GM12878 (cell line): ENCODE data around the gene SRSF2. TPM values are rescaled to one million over a fixed set of nuclear protein-coding genes. Genes with fewer than 3 reads are reported as not detected.

Source experiments
- CREB1 ChIP-seq: IDR thresholded peaks from 2 replicates; pipeline ENCODE4 v1.6.1; 2012; ENCODE audit warnings: low read depth, mild to moderate bottlenecking, inconsistent platforms
- CREM ChIP-seq: IDR thresholded peaks from 2 replicates; pipeline ENCODE4 v1.6.1; 2014; ENCODE audit warnings: antibody characterized with exemption, low read depth
- MEF2B ChIP-seq: fragments of 450-650 bp; IDR thresholded peaks from 2 replicates; pipeline ENCODE4 v1.6.1; 2018; ENCODE audit warnings: mild to moderate bottlenecking, moderate library complexity; ENCODE audit not compliant: partially characterized antibody, poor library complexity, severe bottlenecking
- NFIC ChIP-seq: IDR thresholded peaks from 2 replicates; pipeline ENCODE4 v1.6.1; 2012; ENCODE audit warnings: low read depth, mild to moderate bottlenecking, inconsistent platforms, low read length, moderate library complexity
- NFYB ChIP-seq: IDR thresholded peaks from 2 replicates; pipeline ENCODE4 v1.6.1; 2011; ENCODE audit warnings: low read depth, mild to moderate bottlenecking, low read length, improper control_type of control experiment, moderate library complexity; ENCODE audit not compliant: insufficient read depth
- NR2C2 ChIP-seq: IDR thresholded peaks from 2 replicates; pipeline ENCODE4 v1.6.1; 2011; ENCODE audit warnings: borderline replicate concordance, low read depth; ENCODE audit not compliant: control insufficient read depth, insufficient read length
- RAD21 ChIP-seq: IDR thresholded peaks from 2 replicates; pipeline ENCODE4 v1.6.1; 2011; ENCODE audit warnings: mild to moderate bottlenecking, low read depth, low read length, moderate library complexity; ENCODE audit not compliant: insufficient read depth
- RFX5 ChIP-seq: IDR thresholded peaks from 2 replicates; pipeline ENCODE4 v1.6.1; 2011; ENCODE audit warnings: low read depth, low read length, improper control_type of control experiment
- SREBF2 ChIP-seq: IDR thresholded peaks from 2 replicates; pipeline ENCODE4 v1.6.1; 2012; ENCODE audit warnings: mild to moderate bottlenecking, low read length
- SRF ChIP-seq, 2 experiments: IDR thresholded peaks; 2 replicates each; pipeline ENCODE4 v1.6.1; 2011; ENCODE audit warnings: low read depth in 2 of 2, low read length in 2 of 2, mild to moderate bottlenecking in 1 of 2, moderate library complexity in 1 of 2
- STAT3 ChIP-seq: IDR thresholded peaks from 2 replicates; pipeline ENCODE4 v1.6.1; 2011; ENCODE audit warnings: low read depth, low read length, improper control_type of control experiment
- ZZZ3 ChIP-seq: IDR thresholded peaks from 2 replicates; pipeline ENCODE4 v1.6.1; 2011; ENCODE audit warnings: low read depth; ENCODE audit not compliant: control insufficient read depth, insufficient read length
- polyA plus RNA-seq, 11 experiments: library from polyadenylated mRNA; depleted of rRNA in 4 of 11; unstranded in 6 of 11; stranded (reverse) in 5 of 11; fragments of >200 nt; fragmentation: Nextera tagmentation in 4 of 11; fragmentation: Illumina TruSeq in 1 of 11; extraction: Ambion mirVana in 4 of 11; extraction: Trizol in 1 of 11; gene quantifications; 1 replicate in 1 of 11; 2 replicates in 10 of 11; pipeline versions ENCODE4 v1.2.1 to v1.2.3, GENCODE V29; 2011 to 2016; ENCODE audit warnings: inconsistent platforms in 2 of 11, missing spikeins in 2 of 11, low read depth in 1 of 11
- total RNA-seq, 4 experiments: library from RNA; depleted of rRNA in 3 of 4; stranded (reverse); fragments of >200 nt in 3 of 4; fragmentation: Illumina TruSeq in 1 of 4; extraction: Trizol in 1 of 4; gene quantifications; 2 replicates each; pipeline versions ENCODE4 v1.2.1 to v1.2.3, GENCODE V29; 2013 to 2021
- TF ChIP-seq, protein P1 (sequence below): IDR thresholded peaks from 2 replicates; pipeline ENCODE4 v1.6.1; 2011; ENCODE audit warnings: low read depth, low read length, improper control_type of control experiment, borderline replicate concordance
- TF ChIP-seq, protein P2 (sequence below): IDR thresholded peaks from 2 replicates; pipeline ENCODE4 v1.6.1; 2012; ENCODE audit warnings: improper control_type of control experiment, low read depth, low read length; ENCODE audit not compliant: insufficient replicate concordance
- TF ChIP-seq, protein P3 (sequence below): IDR thresholded peaks from 2 replicates; pipeline ENCODE4 v1.6.1; 2012; ENCODE audit warnings: low read length, inconsistent platforms
- TF ChIP-seq, protein P4 (sequence below): fragments of 450-650 bp; IDR thresholded peaks from 2 replicates; pipeline ENCODE4 v1.6.1; 2017; ENCODE audit warnings: low read depth, mild to moderate bottlenecking, moderate library complexity
- TF ChIP-seq, protein P5 (sequence below): fragments of 450-650 bp; IDR thresholded peaks from 2 replicates; pipeline ENCODE4 v1.6.1; 2018; ENCODE audit warnings: mild to moderate bottlenecking, low read depth, moderate library complexity; ENCODE audit not compliant: partially characterized antibody

The SRSF2 gene
- total and polyA plus RNA-seq, 10 of the 15 experiments (the other 5 are each of a cell fraction or from before 2014, with no cell fraction given): 225 to 795 (median 410) TPM

DNA sequence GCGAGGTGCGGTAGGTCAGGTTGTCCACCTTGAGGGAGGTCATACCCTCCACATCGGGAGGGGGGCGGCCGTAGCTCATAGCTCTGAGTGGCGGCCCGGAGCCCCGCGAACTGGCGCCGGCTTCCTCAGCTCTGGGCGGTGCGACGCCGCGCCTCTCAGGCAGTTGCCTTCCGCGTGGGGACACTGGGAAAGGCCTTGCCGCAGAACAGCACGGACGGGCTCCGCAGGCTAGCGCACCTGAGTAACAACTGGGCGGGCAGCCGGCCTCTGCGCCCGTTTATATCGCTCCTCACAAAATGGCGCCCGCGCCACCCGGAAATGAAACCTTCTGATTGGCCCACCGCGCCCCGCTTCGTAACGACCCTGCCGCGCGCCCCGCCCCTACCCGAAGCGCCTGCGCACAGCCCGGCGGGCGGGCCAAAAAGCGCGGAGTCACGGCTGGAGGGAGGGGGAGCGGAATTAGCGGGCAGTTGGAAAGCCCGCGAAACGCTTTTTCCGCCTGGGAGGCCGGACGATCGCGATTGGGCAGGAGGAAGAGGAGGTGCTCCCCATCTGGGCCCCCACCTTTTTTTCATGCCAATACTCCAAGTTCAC is at the start of gene SRSF2 (continued):
- TF ChIP-seq RAD21: no peak
- TF ChIP-seq, protein P1, sequence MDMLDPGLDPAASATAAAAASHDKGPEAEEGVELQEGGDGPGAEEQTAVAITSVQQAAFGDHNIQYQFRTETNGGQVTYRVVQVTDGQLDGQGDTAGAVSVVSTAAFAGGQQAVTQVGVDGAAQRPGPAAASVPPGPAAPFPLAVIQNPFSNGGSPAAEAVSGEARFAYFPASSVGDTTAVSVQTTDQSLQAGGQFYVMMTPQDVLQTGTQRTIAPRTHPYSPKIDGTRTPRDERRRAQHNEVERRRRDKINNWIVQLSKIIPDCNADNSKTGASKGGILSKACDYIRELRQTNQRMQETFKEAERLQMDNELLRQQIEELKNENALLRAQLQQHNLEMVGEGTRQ: no peak
- no peak for TF ChIP-seq NFIC
- no peak for TF ChIP-seq STAT3
- TF ChIP-seq, protein P2, sequence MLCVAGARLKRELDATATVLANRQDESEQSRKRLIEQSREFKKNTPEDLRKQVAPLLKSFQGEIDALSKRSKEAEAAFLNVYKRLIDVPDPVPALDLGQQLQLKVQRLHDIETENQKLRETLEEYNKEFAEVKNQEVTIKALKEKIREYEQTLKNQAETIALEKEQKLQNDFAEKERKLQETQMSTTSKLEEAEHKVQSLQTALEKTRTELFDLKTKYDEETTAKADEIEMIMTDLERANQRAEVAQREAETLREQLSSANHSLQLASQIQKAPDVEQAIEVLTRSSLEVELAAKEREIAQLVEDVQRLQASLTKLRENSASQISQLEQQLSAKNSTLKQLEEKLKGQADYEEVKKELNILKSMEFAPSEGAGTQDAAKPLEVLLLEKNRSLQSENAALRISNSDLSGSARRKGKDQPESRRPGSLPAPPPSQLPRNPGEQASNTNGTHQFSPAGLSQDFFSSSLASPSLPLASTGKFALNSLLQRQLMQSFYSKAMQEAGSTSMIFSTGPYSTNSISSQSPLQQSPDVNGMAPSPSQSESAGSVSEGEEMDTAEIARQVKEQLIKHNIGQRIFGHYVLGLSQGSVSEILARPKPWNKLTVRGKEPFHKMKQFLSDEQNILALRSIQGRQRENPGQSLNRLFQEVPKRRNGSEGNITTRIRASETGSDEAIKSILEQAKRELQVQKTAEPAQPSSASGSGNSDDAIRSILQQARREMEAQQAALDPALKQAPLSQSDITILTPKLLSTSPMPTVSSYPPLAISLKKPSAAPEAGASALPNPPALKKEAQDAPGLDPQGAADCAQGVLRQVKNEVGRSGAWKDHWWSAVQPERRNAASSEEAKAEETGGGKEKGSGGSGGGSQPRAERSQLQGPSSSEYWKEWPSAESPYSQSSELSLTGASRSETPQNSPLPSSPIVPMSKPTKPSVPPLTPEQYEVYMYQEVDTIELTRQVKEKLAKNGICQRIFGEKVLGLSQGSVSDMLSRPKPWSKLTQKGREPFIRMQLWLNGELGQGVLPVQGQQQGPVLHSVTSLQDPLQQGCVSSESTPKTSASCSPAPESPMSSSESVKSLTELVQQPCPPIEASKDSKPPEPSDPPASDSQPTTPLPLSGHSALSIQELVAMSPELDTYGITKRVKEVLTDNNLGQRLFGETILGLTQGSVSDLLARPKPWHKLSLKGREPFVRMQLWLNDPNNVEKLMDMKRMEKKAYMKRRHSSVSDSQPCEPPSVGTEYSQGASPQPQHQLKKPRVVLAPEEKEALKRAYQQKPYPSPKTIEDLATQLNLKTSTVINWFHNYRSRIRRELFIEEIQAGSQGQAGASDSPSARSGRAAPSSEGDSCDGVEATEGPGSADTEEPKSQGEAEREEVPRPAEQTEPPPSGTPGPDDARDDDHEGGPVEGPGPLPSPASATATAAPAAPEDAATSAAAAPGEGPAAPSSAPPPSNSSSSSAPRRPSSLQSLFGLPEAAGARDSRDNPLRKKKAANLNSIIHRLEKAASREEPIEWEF: no peak
- TF ChIP-seq NR2C2: no peak
- TF ChIP-seq RFX5: no peak
- peak; percentile 86 for TF ChIP-seq NFYB
- peak; percentile 33; the same call in 1 of the 2 replicates for TF ChIP-seq CREM
- TF ChIP-seq ZZZ3: no peak
- peak; percentile 41 for TF ChIP-seq SREBF2
- peak; percentile 7 for TF ChIP-seq MEF2B
- TF ChIP-seq SRF (IDR thresholded peaks at IDR 0.05; ENCODE audit: low read depth in 2 of 2, low read length in 2 of 2): peak; percentile 46 to 60; a peak in 2 of 4 replicates
- TF ChIP-seq, protein P3, sequence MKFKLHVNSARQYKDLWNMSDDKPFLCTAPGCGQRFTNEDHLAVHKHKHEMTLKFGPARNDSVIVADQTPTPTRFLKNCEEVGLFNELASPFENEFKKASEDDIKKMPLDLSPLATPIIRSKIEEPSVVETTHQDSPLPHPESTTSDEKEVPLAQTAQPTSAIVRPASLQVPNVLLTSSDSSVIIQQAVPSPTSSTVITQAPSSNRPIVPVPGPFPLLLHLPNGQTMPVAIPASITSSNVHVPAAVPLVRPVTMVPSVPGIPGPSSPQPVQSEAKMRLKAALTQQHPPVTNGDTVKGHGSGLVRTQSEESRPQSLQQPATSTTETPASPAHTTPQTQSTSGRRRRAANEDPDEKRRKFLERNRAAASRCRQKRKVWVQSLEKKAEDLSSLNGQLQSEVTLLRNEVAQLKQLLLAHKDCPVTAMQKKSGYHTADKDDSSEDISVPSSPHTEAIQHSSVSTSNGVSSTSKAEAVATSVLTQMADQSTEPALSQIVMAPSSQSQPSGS: no peak
- TF ChIP-seq, protein P4, sequence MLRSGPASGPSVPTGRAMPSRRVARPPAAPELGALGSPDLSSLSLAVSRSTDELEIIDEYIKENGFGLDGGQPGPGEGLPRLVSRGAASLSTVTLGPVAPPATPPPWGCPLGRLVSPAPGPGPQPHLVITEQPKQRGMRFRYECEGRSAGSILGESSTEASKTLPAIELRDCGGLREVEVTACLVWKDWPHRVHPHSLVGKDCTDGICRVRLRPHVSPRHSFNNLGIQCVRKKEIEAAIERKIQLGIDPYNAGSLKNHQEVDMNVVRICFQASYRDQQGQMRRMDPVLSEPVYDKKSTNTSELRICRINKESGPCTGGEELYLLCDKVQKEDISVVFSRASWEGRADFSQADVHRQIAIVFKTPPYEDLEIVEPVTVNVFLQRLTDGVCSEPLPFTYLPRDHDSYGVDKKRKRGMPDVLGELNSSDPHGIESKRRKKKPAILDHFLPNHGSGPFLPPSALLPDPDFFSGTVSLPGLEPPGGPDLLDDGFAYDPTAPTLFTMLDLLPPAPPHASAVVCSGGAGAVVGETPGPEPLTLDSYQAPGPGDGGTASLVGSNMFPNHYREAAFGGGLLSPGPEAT: peak; percentile 72; the same call in 1 of the 2 replicates
- peak; percentile 73 for TF ChIP-seq CREB1
- TF ChIP-seq, protein P5, sequence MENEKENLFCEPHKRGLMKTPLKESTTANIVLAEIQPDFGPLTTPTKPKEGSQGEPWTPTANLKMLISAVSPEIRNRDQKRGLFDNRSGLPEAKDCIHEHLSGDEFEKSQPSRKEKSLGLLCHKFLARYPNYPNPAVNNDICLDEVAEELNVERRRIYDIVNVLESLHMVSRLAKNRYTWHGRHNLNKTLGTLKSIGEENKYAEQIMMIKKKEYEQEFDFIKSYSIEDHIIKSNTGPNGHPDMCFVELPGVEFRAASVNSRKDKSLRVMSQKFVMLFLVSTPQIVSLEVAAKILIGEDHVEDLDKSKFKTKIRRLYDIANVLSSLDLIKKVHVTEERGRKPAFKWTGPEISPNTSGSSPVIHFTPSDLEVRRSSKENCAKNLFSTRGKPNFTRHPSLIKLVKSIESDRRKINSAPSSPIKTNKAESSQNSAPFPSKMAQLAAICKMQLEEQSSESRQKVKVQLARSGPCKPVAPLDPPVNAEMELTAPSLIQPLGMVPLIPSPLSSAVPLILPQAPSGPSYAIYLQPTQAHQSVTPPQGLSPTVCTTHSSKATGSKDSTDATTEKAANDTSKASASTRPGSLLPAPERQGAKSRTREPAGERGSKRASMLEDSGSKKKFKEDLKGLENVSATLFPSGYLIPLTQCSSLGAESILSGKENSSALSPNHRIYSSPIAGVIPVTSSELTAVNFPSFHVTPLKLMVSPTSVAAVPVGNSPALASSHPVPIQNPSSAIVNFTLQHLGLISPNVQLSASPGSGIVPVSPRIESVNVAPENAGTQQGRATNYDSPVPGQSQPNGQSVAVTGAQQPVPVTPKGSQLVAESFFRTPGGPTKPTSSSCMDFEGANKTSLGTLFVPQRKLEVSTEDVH: peak; percentile 90
